Measurements from ENCODE around the gene SNRPD2. TPM values are rescaled to one million over a fixed set of nuclear protein-coding genes. Genes with fewer than 3 reads are reported as not detected.

The SNRPD2 gene
- total RNA-seq, 2 donors from 2014 or later = 158 to 201 TPM

DNA sequence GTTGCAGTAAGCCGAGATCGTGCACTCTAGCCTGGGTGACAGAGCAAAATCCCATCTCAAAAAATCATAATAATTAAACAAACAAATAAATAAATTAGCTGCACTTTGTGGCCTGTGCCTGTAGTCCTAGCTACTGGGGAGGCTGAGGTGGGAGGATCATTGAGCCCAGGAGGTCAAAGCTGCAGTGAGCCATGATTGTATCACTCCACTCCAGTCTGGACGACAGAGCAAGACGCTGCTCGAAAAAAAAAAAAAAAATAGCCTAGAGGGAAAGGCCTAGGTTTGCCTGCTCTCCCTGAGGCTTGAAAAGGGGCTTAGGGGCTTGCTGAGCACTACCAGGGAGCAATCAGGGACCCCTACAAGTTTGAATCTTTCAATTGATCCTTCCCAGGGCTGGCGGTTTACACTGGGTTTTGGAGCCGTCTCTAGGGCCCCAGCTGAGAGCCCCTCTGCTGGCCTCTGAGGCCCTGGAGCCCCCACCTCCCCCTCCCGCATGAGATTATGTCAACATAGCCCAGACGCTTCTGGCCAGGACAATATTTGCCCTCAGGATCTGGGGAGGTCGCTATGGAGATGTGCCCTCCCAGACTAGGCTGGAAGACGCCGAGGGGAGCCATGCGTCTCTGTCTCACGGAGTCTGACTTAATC, 34.1 kb downstream of the SNRPD2 start:
- no peak overlapping the region for H3K27ac ChIP-seq
- H3K9me3 ChIP-seq = no peaks in the 10 kb centered on the region
- H3K36me3 ChIP-seq = no peaks in the 10 kb centered on the region
- TF ChIP-seq, protein P1, sequence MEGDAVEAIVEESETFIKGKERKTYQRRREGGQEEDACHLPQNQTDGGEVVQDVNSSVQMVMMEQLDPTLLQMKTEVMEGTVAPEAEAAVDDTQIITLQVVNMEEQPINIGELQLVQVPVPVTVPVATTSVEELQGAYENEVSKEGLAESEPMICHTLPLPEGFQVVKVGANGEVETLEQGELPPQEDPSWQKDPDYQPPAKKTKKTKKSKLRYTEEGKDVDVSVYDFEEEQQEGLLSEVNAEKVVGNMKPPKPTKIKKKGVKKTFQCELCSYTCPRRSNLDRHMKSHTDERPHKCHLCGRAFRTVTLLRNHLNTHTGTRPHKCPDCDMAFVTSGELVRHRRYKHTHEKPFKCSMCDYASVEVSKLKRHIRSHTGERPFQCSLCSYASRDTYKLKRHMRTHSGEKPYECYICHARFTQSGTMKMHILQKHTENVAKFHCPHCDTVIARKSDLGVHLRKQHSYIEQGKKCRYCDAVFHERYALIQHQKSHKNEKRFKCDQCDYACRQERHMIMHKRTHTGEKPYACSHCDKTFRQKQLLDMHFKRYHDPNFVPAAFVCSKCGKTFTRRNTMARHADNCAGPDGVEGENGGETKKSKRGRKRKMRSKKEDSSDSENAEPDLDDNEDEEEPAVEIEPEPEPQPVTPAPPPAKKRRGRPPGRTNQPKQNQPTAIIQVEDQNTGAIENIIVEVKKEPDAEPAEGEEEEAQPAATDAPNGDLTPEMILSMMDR (IDR thresholded peaks at IDR 0.05) = no peak
- H3K4me1 ChIP-seq = no peaks in the 10 kb centered on the region
- no peak overlapping the region for H3K4me3 ChIP-seq
- H3K27me3 ChIP-seq = no peaks in the 10 kb centered on the region
- no peak for DNase-seq (ENCODE audit: low spot score)

GRCh38 chr19:45655073-45655472, 36.7 kb downstream of the SNRPD2 start:
- H3K36me3 ChIP-seq = no peaks in the 10 kb centered on the region
- TF ChIP-seq, protein P1 (IDR thresholded peaks at IDR 0.05) = no peak
- DNase-seq (ENCODE audit: low spot score) = no peak

DNA sequence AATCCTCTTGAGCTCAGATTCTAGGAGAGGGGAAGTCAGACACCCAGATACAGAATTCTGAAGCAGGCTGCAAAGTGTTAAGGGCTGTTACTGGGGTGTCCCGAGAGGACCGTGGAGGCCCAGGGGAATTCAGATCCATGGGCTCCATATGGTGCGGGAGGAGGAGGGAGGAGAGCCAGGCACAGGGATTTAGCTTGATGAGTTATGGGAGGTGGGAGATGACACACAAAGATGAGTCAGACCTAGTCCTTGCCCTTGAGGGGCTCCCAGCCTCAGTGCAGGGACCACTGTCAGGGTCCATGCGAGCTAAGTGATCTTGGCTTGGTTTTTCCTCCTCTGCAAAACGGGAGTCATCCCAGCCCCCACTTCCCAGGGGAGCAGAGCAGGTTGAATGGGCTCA, 38.1 kb downstream of the SNRPD2 start:
- H3K4me3 ChIP-seq = no peak overlapping the region
- DNase-seq (ENCODE audit: low spot score) = no peak
- no peak overlapping the region for H3K27ac ChIP-seq

More at GRCh38 chr19:45655073-45655472, 36.7 kb downstream of the SNRPD2 start:
- H3K4me1 ChIP-seq = no peaks in the 10 kb centered on the region
- H3K9me3 ChIP-seq = no peaks in the 10 kb centered on the region
- H3K27ac ChIP-seq = no peak overlapping the region
- no peak overlapping the region for H3K4me3 ChIP-seq
- H3K27me3 ChIP-seq = no peaks in the 10 kb centered on the region

GRCh38 chr19:45650722-45651121, 41.0 kb downstream of the SNRPD2 start:
- peaks cover 0 to 6% of the 10 kb centered on the region in 2 donors for H3K4me1 ChIP-seq

More for the DNA sequence above, 38.1 kb downstream of the SNRPD2 start:
- Histone ChIP-seq H3K9me3 (no peaks in the 10 kb centered on the region), H3K27me3 (no peaks in the 10 kb centered on the region), H3K36me3 (no peaks in the 10 kb centered on the region), H3K4me1 (no peaks in the 10 kb centered on the region)
- TF ChIP-seq, protein P1 (IDR thresholded peaks at IDR 0.05) = no peak

GRCh38 chr19:45646345-45646698, 45.4 kb downstream of the SNRPD2 start:
- Histone ChIP-seq H3K4me3 (peak overlapping the region; percentile 41 to 49), H3K27me3 (no peaks in the 10 kb centered on the region), H3K9me3 (no peaks in the 10 kb centered on the region), H3K4me1 (peaks cover 0 to 27% of the 10 kb centered on the region in 2 donors), H3K27ac (peak overlapping the region in 1 of 2 donors; percentile 36), H3K36me3 (no peaks in the 10 kb centered on the region)
- TF ChIP-seq, protein P1 (IDR thresholded peaks at IDR 0.05) = no peak
- no peak for DNase-seq (ENCODE audit: low spot score)

More at GRCh38 chr19:45650722-45651121, 41.0 kb downstream of the SNRPD2 start:
- TF ChIP-seq, protein P1 (IDR thresholded peaks at IDR 0.05) = no peak
- Histone ChIP-seq H3K9me3 (no peaks in the 10 kb centered on the region), H3K4me3 (no peak overlapping the region), H3K27ac (no peak overlapping the region), H3K27me3 (no peaks in the 10 kb centered on the region), H3K36me3 (no peaks in the 10 kb centered on the region)
- DNase-seq (ENCODE audit: low spot score) = no peak

Data from right atrium auricular region (tissue), 2 donors.